ENCODE measurements around the gene PNP.

DNA sequence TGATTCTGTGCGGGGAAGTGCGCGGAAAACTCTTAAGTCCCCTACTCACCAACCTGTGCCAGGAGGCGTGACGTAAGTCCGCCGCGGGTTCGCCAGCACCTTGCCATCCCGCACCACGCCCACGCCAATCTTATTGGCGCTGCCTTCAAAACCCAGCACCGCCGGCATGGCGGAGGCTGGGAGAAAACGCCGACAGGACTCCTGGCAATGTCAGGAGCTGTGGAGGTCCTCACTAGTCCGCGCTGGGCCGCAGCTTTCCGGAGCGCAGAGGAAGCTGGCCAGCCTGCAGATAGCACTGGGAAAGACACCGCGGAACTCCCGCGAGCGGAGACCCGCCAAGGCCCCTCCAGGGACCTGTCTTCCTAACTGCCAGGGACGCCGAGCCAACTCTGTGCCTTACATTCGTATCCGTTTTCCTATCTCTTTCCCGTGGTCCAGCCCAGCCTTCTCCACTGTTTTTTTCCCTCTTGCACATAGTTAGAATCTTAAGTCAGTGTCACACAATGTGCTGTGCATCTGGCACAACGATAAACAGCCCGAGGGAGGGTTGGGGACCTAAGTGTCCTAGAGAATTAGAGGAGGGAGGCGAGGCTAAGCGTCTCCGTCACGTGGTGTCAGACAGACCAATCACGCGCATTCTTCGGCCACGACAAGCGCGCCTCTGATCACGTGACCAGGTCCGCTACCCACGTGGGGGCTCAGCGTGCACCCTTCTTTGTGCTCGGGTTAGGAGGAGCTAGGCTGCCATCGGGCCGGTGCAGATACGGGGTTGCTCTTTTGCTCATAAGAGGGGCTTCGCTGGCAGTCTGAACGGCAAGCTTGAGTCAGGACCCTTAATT, 14.5 kb upstream of the PNP start, which contains the start of the genes APEX1 and OSGEP:
- TF ChIP-seq EP300 (IDR thresholded peaks at IDR 0.05) = no peak
- TF ChIP-seq, protein P1, sequence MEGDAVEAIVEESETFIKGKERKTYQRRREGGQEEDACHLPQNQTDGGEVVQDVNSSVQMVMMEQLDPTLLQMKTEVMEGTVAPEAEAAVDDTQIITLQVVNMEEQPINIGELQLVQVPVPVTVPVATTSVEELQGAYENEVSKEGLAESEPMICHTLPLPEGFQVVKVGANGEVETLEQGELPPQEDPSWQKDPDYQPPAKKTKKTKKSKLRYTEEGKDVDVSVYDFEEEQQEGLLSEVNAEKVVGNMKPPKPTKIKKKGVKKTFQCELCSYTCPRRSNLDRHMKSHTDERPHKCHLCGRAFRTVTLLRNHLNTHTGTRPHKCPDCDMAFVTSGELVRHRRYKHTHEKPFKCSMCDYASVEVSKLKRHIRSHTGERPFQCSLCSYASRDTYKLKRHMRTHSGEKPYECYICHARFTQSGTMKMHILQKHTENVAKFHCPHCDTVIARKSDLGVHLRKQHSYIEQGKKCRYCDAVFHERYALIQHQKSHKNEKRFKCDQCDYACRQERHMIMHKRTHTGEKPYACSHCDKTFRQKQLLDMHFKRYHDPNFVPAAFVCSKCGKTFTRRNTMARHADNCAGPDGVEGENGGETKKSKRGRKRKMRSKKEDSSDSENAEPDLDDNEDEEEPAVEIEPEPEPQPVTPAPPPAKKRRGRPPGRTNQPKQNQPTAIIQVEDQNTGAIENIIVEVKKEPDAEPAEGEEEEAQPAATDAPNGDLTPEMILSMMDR (IDR thresholded peaks at IDR 0.05) = no peak
- peak; percentile 39 for TF ChIP-seq POLR2A (IDR thresholded peaks at IDR 0.05)
